ENCODE data around the gene ORAI3.
"Not testable (repeated sequence)": the region's sequence is repeated elsewhere in the genome, so short reads cannot be mapped to it uniquely, and the experiment has no call there.

ORAI3 gene

DNA sequence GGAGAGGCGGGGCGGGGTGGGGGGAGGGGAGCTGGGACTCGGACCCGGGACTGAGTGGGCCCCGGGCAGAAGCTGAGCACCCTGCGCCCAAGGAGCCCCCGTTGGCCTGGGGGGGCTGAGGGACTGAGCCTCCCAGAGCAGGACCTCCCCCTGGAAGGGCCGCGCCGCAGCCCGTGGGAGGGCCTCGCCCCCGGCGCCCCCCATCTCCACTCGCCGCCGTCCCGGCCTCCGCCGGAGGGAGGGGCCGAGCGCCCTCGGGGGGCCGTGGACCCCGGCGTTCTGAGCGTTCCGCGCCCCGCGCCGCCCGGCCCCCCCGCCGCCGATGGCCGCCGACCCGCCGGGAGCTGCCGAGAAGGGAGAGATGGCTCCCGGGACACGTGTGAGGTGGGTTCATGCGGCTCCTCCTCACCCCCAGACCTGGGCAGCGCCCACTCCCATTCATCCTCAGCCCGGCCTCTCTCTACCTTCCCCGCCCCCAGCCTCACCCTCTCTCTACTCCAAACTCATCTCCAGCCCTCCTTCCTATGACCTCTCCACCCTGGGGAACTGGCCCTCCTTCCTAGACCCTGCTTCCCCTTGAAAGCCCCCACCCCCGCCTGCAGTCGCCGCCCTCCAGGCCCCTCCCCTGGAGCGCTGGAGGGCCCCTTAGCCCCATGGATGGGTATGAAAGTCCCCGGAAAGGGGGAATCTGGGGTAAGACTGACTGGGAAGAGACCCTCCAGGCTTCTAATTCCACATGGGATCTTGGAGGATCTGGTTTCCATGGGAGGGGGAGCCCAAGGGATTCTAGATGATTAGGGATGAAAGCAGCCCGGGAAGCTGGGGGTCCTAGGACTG lies 24.6 kb upstream of the ORAI3 start:
- DNase-seq: peak; percentile 34

DNA sequence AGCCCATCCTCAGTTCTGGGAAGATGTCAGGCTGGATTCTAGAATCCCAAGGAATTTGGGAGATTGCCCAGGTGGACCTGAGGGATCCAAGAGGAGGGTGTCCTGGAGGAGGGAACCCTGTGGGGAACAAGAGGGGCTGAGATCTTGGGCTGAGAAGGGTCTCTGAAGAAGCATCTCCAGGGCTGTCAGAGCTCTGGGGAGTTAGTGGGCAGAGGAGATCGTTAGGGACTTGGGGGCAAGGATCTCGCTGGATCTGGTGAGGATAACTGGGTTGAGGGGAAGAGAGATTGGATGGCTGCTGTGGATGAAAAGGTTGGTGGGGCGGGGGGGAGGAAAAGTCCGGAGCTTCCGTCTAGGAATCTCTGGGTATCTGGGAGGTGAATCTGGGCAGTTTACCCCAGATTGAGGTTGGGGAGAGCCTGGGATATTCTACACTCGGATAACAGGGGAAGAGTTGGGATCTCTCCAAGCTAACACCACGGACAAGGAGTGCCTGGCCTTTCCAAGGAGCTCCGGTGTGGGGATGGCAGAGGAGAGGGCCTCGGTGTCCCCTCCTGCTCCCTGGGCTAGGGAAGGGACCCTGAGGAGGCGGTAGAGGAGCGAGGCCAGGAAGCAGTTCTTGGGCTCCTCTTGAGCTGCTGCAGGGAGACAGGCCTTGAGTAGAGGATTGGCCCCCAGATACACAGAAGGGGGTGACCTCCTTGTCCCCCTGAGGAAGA lies 23.8 kb upstream of the ORAI3 start:
- DNase-seq: no peak

- DNase-seq: no peak
Observed at GRCh38 chr16:30925632-30925987, 23.3 kb upstream of the ORAI3 start.

DNA sequence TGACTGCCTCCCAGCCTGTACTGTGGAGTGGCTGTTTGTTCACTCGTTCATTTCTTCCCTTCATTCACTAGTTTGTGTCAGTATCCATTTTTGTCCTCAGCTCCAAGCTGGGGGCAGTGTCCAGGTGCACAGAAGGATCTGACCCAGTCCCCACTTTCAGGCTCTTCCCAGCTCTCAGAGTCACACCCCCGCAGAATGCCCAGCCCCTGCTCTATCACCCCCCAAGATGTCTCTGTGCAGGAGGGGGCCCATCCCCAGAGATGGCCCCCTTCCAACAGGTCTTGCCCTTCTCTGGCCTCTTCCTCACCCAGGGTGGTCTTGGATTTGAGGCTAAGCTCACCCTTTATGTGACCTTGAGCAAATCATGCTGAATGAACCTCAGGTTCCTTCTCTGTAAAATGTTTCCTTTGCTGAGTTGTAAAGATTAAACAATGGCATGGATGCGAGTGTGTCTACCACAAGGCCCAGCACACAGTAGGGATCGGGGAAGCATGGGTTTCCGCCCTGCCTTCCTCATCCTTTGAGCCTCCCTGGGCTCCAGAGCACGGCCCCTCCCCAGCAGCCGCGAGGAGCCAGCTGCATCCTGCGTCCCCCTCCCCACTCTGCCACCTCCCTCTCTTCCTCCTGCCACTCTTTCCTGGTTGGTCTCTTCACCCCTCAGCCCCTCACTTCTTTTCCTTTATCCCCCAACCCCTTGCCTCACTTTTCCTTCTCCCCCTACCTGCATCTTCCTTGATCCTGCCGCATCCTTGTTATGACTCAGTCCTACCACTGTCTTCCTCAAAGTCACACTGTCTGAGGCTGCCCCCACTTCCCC lies 22.7 kb upstream of the ORAI3 start:
- DNase-seq: no peak

DNA sequence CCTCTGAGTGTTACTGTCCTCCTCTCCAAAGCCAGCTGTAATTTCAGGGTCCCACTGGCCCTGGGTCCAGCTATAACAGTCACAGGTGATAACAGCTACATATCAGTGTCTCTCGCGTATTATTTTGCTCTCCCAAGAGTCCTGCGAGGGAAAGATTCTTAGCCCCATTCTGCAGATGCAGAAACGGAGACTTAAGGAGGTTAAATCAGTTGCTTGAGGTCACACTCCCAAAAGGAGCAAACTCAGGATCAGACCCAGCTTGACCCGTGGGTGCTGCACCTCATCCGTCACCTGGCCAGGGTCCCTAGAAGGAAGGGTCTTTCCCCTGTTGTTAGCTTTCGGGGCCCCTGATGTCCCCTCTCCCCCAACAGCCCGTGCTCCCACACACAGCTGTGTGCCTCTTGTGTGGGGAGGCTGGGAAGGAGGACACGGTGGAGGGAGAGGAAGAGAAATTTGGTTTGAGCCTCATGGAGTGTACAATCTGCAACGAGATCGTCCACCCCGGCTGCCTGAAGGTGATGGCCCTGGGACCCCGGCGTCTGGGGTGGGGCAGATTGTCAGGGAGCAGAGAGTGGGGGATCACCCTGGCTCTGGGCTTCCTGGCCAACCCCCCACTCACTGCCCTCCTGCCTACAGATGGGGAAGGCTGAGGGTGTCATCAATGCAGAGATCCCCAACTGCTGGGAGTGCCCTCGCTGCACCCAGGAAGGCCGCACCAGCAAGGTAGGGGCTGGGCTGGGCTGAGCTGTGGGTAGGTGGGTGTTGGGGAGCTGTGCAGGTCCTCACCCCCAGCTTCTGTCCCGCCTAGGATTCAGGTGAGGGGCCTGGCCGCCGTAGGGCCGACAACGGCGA lies 21.7 kb upstream of the ORAI3 start:
- DNase-seq: no peak

GRCh38 chr16:30927789-30928378 lies 21.0 kb upstream of the ORAI3 start:
- DNase-seq: peak; percentile 57

DNA sequence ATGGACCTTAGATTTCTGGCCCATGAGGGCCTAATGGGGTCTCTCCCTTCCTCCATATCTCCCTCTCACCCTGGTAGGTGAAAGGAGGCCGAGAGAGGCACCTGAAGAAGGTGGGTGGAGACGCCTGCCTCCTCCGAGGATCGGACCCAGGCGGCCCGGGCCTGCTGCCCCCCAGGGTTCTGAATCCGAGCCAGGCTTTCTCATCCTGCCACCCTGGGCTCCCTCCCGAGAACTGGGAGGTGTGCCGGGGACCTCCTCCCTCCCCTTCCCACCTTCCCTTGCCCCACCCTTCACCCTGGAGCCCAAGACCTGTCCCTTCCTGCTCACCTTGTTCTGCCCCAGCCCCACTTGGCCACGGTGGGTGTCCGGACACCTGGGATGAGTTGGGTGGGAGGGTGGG lies 20.5 kb upstream of the ORAI3 start:
- no peak for DNase-seq

- no peak for DNase-seq
Observed at GRCh38 chr16:30929167-30929566, 19.7 kb upstream of the ORAI3 start.

DNA sequence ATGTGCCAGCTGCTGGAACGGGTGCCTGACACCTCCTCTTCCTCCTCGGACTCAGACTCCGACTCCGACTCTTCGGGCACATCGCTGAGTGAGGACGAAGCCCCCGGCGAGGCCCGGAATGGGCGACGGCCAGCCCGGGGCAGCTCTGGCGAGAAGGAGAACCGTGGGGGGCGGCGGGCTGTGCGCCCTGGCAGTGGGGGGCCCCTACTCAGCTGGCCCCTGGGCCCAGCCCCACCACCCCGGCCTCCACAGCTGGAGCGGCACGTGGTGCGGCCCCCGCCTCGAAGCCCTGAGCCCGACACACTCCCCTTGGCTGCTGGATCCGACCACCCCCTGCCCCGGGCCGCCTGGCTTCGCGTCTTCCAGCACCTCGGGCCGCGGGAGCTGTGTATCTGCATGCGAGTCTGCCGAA lies 18.7 kb upstream of the ORAI3 start:
- no peak for DNase-seq

GRCh38 chr16:30931068-30931650 lies 17.7 kb upstream of the ORAI3 start:
- no peak for DNase-seq

DNA sequence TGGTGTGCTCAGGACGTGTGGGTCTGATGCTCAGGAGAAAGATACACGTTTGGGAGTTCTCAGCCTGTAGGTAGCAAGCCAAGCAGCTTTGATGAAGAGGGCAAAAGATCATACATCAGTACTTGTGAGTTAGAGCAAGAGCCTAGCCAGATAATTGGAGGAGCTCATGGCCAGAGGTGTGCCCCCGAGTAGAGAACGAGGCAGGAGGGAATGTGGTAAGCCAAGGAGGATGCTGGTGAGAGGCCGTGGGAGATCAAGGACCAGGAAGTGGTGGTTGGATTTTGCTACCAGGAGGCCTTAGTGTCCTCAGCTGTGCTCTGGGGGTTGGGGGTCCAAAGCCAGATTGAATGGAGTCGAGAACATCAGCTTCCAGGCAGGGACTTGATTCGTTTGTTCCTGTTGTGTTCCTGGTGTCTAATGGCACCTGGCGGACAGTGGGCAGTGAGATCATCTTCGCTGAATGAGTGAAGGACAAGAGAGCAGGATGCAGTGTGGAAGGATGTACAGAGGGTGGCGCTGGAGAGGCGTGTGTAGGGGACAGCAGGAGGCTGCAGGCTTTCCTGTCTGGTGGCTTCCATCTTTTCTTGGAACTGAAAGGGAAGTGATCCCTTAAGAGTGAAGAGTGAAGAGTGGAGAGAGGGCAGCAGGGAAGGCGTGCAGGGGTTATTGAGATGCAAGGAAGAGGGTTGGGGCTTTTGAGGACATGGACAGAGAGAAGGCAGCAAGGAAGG lies 13.9 kb upstream of the ORAI3 start:
- peak; percentile 65 for DNase-seq

DNA sequence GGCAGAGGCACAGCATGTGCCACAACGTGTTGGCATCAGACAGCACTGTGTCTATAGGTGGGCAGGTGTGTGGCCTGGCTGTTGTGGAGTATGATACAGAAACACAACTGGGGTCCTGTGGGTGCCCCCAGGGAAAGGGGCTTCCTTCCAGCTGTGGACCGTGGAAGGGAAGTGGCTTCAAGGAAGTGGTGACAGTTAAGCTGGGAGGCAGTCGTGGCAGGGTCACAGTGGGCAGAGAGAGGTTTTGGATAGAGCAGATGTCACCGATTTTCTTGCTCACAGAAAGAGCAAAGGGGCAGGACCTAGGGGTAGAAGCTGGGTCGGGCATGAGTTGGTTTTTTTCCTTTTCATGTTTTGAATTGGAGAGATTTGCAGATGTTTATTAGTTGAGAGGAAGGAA lies 11.2 kb upstream of the ORAI3 start:
- DNase-seq: no peak

GRCh38 chr16:30939571-30939970 lies 9.3 kb upstream of the ORAI3 start:
- not testable (repeated sequence) for DNase-seq

- DNase-seq: peak; percentile 78
Observed at GRCh38 chr16:30941600-30942425, 7.1 kb upstream of the ORAI3 start.

GRCh38 chr16:30942426-30942806 lies 6.5 kb upstream of the ORAI3 start:
- DNase-seq: peak; percentile 20

GRCh38 chr16:30944352-30944751 lies 4.5 kb upstream of the ORAI3 start:
- DNase-seq: no peak

- no peak for DNase-seq
Observed at GRCh38 chr16:30946671-30947540, 2.0 kb upstream of the ORAI3 start.

DNA sequence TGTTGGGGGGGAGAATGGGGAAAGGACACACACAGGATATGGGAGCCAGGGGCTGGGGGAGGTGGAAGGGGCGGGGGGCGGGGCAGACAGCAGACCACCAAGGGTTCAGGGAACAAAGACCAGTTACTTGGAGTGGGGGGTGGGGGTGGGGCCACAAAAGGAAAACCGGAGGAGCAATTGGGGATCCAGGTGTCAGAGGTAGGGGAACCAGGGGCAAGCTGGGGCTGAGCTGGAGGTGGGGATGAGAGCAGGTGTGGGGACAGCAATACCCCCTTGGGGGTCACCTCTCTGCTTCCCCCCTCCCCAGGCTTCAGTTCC lies 1.4 kb upstream of the ORAI3 start:
- no peak for DNase-seq
